RPMI8226 (cell line): ENCODE measurements around the gene VENTX.

Experiments
- DNase-seq: peaks from one replicate; pipeline ENCODE4 v3.0.0-alpha.2; 2015

VENTX gene

DNA sequence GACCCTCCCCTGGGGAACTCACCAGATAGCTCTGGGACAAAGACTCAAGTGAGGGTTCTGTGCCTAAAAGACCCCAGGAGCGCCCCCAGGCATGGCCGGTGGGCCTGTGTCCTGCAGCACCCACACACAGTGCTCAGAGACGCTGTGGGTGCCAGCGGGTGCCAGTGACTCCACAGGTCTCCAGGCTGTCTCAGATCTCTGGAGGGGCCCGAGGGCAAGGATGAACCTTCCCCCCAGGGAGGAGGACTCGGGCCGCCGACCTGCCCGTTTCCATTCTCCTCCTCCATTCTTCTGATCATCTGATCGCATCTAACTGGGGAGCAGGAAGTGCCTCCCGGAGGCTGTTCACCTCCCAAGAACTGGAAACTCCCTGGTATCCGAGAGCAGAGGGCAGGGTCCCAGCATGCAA lies 38.0 kb downstream of the VENTX start:
- DNase-seq = peak; percentile 34

DNA sequence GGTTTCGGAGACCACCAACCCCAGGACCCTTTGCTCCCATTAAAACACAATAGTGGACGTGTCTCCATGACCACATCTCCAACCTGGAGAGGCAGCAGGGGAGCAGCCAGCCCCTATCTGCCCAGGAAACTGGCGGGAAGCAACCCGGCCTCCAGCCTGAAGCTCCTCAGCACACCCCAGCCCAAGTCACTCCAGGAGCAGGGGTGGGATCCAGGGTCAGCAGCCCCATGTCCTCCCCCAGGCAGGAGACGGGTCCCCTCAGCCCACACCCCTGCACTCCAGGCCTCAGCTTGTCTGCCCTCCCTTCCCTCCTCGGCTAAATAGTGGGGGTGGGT lies 38.4 kb downstream of the VENTX start:
- no peak for DNase-seq

DNA sequence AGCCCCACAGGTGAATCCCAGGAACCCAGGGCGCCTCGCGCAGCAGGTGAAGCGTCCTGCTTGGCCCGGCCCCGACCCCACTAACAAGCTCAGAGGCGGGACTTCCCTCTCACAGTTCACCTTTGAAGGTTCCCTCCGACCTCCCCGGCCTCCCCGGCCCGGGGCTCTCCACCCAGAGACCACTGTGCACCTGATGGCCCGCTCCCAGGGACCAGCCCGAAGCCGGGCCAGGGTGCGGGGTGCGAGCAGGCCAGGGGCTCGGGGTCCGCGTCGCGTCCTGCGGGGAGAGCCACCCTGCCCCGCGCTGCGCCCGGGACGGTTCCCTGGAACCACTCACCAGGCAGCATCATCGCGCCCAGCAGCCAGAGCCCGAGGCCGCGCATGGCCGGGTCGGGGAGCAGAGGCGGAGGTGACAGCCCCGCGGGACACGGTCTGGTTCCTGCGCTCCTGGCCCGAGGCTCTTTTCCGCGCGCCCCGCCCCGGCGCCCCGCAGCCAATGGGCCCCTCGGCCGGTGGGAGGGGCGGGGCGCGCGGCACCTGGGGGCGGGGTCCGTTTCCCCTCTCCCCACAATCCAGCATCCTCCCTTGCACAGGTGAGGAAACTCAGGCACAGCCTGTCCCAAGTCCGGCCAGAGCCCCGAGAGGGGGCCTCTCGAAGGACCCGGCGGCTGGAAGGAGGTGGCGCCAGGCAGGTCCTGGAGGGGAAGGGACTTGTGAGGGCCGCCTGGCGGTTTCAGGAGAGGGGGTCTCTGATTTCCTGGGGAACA lies 39.0 kb downstream of the VENTX start, which contains the start of gene ADAM8:
TSS of gene ADAM8 (minus strand) at position 434 of the 767 bp plus-strand sequence. CDS start at position 383, 51 bp downstream.
- DNase-seq = peak; percentile 6

DNA sequence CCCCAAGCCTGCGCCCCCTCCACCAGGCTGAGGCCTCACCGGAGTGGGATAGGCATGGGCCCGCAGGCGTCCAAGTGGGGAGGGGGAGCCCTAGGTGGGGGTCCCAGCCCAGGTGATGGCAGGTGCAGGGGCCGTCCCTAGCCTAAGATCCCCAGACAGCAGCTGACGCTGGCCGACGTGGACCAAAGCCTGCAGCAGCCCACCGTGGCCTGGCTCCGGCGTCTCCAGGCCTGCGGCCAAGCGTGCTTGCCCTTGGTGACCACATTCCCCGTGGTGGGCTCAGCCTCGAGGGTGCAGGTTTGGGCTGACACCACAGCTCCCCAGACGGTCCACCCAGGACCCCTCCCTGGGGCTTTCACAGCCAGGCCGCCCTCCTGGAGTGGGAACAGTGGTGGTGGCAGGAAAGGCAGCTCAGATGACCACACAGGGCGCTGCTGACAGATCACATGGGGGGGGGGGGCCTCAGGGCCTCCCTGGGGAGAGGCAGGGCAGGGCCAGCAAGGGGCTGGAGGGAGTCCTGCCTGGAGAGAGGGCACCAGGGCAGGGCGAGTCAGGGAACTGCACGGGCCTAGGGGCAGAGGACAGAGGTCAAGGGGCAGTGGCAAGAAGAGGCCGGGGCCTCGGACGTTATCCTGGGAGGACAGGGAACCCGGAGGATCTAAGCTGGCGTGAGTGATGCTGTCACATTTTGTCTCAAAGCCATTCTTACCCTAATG lies 39.8 kb downstream of the VENTX start:
- DNase-seq = no peak

DNA sequence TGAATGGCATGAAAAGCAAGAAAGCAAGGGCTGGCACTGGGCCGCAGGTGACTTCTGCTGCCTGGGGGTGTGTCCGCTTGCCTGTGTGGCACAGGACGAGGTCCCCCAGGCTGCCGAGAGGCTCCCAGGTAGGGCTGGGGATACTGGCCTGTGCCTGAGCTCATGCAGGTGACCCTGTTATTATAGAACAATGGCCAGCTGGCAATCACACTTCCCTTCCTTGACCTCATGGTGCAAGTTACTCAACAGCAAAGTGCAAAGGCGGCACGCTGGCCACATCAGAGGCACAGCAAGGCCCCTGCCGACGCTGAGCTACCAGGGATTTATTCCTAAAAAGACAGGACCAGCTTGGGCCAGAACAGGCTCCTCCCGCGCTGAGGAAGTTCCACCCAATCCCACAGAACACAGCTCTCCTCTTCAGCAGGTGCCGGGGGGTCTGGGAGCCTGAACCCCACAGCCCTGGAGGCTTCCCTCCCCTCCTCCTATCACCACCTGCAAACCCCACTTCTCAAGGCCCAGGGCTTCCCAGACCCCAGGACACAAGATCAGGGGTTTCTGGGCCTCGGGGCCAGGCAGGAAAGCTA lies 40.4 kb downstream of the VENTX start:
- DNase-seq = no peak

DNA sequence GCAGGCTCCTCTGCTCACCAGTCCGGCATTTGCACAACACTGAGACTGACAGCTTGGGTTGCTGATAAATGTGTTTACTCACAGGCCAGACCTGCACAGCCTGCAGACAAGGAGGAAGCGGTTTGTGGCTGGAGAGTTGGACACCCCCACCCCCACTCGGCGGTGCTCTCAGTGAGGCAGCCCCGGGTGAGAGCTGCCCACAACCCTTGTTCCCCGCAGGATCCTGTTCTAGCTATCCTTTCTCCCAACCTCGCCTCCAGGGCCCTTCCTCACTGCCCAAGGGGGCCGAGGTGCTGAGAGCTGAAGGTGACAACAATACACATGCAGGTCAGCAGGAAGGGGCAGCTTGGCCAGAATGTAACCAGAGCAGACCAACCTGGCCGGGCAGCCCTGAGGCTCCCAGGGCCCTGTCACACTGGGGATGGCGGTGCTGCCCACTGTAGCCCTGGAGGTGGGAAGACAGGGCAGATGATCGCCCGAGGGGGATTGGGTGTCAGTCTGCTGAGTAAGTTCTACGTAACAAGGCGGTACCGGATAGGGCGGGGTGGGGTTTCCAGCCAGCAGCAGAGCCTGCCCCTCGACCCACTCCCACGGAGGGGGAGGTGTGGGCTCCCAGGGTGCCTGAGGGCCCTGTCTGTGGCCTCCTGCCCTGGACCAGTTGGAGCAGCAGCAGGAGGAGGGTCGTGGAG lies 41.1 kb downstream of the VENTX start:
- DNase-seq = peak; percentile 21

DNA sequence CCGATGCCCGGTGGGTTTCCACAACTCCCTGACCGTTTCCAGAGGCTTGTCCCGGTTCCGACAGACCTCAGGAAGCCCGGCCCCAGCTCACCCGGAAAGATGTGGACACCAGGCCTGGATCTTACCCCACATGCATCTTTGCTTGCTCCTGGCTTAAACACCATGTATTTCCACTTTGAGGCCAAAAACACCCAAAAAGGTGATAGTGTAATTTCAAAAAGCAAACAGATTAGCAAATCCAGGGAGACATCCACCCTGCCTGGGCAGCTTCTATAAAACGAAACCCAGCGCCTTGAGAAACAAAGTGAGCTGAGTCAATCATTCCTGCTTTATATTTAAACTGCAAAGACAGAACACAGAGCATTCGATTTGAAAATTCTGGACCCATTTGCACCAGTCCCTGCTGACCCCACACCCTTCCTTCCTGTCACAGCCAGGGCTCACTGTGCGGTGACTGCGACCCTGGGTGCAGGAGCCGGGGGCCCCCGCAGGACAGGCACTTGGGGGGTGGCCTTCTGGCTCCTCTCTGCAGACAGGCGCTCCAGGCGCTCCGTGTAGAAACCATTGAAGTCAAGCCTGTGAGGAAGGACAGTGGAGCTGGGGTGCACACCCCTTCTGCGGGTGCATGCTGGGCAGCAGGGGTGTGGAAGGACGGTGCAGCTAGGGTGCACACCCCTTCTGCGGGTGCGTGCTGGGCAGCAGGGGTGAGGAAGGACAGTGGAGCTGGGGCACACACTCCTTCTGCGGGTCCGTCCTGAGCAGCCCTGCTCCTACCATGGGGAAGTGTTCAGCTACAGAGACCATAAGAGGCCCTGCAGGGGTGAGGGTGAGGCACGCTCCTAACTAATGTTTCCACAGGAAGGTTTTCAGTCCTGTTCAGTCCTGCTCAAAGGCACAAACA lies 41.9 kb downstream of the VENTX start:
- no peak for DNase-seq

DNA sequence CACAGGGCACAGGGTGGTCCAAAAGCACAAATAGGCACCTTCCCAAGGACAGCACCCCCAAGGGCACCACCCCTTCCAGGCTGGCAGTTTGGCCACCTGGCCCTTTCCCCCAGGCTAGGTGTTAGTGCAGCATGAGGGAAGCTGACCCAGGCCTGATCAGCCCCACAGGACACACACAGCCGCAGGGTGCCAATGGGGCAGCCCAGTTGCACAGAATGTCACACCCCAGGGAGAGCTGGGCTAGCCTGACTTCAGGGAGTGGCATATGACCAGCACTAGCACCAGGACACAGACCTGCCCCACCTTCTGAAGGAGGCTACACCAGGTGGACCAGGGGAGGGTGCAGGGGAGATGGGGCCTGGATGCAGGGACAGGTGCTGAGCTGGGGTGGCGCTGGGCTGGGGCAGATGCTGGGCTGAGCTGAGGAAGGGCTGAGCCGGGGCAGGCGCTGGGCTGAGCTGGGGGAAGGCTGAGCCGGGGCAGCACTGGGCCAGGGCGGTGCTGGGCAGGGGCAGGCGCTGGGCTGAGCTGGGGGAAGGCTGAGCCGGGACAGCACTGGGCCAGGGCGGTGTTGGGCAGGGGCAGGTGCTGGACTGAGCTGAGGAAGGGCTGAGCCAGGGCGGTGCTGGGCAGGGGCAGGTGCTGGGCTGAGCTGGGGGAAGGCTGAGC lies 42.9 kb downstream of the VENTX start:
- no peak for DNase-seq

DNA sequence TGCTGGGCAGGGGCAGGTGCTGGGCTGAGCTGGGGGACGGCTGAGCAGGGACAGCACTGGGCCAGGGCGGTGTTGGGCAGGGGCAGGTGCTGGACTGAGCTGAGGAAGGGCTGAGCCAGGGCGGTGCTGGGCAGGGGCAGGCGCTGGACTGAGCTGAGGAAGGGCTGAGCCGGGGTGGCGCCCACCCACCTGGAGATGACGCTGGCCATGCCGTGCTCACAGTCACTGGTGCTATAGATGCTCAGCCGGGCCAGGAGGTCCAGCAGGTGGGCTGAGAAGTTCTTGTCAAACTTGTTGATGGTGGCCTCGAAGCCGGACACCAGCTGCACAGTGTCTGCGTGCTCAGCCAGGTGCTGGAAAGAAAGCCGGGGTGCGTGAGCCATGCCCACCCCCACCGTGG lies 43.4 kb downstream of the VENTX start:
- DNase-seq = no peak

DNA sequence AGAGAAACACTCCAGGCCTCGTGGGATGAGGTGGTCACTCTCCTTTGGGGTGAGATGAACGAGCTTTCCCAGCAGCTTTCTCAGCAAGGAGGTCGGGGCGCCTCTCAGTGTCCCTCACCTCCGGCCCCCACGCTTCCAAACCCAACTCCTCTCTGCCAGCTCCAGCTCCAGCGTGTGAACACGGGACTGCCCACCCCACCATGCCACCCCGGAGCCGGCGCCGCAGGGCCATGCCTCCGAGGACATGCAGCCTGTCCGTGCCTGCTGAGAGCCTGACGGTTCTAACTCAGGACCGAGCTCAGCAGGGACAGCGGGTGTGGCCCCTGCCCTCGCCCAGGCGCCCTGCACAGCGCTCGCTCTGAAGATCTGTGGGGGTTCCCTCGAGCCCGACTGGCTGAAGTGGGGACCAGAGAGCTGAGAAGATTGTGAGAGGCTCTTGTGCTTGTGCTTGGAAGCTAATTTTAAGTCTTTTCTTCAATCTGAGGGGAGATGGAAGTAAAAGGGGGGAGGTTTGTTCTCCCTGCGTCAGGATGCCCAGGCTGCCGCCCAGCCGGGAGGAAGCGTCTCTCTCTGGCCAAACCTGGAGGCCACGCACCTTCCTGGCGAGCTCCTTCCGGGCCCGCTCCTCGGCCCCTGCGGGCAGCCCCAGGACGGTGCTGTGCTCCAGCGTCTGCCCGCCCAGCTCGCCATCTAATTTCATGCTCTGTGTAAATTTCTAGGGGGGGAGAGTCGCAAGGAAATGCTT lies 44.1 kb downstream of the VENTX start:
- no peak for DNase-seq

DNA sequence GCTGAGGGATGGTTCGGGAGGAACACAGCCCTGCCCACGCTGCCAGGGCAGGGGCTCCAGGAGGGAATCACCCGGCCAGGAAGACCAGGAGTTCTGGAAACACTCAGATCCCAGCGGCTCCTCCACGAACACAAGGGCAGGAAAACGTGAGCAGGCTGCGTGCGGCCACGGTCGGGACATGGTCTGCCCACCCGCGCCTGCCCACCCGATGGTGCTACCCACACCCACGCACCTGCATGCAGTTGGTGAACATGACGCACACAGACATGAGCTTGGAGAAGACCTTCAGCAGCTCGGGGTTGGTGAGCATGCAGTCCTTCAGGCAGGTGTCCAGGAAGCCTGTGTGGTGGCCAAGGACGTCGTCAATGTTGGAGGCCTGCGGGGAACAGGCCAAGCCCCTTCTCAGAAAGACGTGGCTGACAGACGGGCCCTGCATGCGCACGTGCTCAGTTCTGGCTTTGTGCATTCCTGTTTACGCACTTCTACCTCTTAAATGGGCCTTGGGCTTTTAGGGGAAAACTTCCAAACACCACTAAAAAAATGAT lies 45.3 kb downstream of the VENTX start:
- DNase-seq = no peak

DNA sequence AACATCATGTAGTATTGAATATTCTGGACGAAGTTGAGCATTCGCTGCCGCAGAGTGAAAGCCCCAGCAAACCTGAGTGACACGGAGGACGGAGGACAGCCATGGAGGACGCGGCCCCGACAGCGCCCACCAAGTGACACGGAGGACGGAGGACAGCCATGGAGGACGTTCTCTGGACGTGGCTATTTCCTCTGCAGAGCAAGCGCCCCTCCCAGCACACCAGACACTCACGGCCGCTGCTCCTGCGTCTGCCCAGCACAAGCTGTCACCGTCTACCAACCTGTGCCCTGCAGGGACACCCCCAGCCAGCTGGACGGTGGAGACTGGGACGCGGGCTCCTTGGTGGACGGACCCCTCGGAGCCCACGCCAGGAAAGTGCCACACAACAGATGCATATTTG lies 46.3 kb downstream of the VENTX start:
- DNase-seq = no peak

DNA sequence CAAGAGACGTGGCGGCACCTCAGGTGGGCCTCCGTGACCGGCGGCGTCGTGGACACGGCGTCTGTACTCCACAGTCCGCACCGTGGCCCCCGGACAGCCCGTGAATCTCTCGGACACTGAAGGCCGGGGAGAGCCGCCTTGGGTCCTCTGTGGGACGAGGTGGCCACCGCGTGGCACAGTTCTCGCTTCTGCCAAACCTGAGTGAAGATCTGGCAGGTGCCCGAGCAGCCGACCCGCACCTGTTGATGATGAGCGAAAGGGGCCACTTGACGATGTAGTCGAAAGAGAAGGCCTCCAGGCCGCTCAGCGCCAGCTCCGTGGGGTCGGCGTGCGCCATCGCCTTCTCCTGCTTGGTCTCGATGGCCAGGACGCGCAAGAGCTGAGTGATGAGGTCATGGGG lies 47.6 kb downstream of the VENTX start:
- DNase-seq = no peak

DNA sequence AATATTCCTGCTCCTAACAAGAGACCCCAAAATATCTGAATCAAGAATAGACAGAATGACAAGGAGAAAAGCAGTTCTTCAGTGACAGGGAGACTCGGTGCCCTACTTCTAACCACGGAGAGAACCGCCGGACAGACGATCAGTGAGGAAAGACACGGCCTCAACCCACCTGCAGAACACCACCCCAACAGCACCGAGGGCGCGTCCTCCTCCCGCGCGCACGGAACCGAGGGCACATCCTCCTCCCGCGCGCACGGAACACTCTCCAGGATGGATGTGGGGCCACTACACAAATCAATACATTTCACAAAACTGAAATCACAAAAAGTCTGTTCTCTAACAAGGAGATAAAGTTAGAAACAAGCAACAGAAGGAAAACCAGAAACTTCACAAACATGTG lies 48.7 kb downstream of the VENTX start:
- DNase-seq = no peak

DNA sequence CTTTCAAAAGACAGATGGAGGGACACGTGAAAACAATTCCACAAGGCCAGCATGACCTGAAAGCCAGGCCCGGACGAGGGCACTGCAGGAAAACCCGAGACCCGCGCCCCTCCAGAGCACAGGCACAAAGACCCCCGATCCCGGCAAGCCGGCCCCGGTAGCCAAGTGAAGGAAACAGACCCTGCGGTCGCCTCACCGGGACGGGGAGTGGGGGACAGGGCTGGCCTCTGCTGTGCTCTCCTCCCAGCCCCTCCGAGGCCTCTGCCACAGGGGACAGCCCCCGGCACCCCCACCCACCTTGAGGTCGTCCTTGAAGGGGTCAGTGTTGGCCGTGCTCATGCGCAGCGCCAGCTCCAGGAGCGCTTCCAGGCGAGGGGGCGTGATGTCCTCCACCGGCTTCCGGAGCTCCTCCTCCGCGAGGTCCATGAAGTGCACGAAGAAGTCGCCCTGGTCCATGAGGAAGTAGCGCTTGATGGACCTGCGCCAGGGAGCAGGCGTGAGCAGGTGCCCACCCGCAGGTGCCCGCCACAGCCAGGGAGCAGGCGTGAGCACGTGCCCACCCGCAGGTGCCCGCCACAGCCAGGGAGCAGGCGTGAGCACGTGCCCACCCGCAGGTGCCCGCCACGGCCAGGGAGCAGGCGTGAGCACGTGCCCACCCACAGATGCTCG lies 50.3 kb downstream of the VENTX start:
- no peak for DNase-seq

DNA sequence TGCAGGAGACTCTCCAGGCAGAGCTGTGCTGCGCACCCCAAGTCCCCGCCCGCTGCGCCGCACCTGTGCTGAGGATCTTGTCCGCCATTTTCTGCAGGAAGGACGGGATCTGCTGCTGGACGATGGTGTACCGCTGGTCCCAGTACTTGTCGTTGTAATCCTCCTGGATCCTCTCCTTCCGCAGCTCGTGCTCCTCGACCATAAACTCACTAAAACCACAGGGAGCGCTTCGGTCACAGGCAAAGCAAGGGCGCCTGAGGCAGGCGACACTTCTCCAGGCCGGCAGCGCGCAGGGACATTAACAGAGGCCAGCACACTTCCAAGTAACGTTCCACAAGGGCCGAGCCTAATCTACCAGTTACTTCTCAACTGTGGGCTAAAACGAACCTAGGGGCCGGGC lies 52.1 kb downstream of the VENTX start:
- no peak for DNase-seq
